ENCODE data around the gene ZNF778.

GRCh38 chr16:89187032-89187769 lies 30.3 kb upstream of the ZNF778 start:
- TF ChIP-seq CTCF (IDR thresholded peaks at IDR 0.05) (no peak), EP300 (IDR thresholded peaks at IDR 0.05) (no peak), POLR2A (IDR thresholded peaks at IDR 0.05; ENCODE audit: low read depth) (no peak)

Measured in esophagus muscularis mucosa (tissue), 4 donors.